Measurements from ENCODE around the gene RET.

The RET gene

GRCh38 chr10:43172645-43173044 is 95.8 kb downstream of the RET start:
- DNase-seq (ENCODE audit: low spot score), result no peak

DNA sequence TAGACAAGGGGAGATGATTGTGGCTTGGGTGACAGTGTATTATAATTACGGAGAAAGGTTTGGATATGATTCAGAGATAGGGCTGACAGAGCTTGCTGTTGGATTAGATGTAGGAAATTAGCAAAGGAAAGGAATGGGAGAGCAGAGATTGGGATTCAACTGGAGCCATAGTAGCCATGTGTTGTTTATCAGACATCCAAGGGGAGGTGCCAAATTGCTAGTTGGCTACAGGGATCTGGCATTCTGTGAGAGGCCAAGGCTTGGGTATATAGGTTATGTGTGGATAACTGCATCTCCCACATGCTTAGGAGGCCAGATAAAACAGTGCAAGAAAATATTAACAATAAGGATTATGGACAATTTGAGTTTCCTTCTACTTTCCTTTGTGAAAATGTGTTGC is 96.3 kb downstream of the RET start:
- DNase-seq (ENCODE audit: low spot score), result no peak

- no peak for DNase-seq (ENCODE audit: low spot score)
These were observed 98.1 kb downstream of the RET start for GRCh38 chr10:43174969-43175368.

DNA sequence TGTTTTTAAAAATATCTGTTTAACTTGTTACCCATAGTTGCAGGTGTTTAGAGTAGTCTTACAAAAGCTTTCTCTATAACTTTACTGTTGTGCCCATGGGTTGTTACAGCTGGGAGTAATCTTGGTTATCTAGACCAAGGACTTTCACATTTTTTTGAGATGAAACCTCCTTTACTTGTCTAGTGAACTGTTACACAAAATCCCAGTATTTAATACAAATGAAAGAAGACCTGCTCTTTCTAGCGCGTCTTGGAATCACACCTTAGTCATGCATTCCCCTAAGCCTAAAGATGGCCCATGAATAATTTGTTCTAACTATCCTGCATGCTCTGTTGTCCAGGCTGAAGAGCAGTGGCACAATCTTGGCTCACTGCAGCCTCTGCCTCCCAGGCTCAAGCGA is 99.4 kb downstream of the RET start:
- no peak for DNase-seq (ENCODE audit: low spot score)

DNA sequence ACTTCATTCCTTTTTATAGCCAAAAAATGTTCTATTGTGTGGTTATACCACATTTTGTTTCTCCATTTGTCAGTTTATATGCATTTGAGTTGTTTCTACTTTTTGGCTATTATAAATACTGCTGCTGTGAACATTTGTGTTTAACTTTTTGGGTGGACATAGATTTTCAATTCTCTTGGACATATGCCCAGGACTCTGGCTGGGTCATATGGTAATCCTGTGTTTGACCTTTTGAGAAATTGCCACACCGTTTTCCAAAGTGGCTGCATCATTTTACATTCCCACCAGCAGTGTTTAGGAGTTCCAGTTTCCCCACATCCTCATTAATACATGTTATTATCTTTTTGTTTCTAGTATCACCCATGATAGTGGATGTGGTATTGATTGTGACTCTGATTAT is 100.7 kb downstream of the RET start:
- DNase-seq (ENCODE audit: low spot score), result no peak

All from AG08395 (cell line).